H1 (cell line): ENCODE data around the gene SLC6A6. TPM values are rescaled to one million over a fixed set of nuclear protein-coding genes. Genes with fewer than 3 reads are reported as not detected.

Source experiments
- CTCF ChIA-PET: fragments of 300-600 bp; sonication (Branson Sonifier 250); formaldehyde crosslinking; loops from one replicate; lab custom pipeline; 2021; ENCODE audit not compliant: partially characterized antibody; lab: Charles Lee
- POLR2A ChIA-PET: fragments of 300-600 bp; sonication (Branson Sonifier 250); formaldehyde crosslinking; loops from one replicate; lab custom pipeline; 2021; ENCODE audit warnings: inconsistent platforms; ENCODE audit not compliant: partially characterized antibody; lab: Charles Lee
- DNase-seq, 2 experiments: peaks; one replicate each; pipeline versions ENCODE4 v3.0.0 to v3.0.0-alpha.2; 2010 to 2022; ENCODE audit warnings: low spot score in 2 of 2, low read depth in 1 of 2, mixed read lengths in 1 of 2
- FAIRE-seq: peaks from 2 replicates; lab custom pipeline; 2011; peaks lifted over from hg19 to GRCh38; lab: Jason Lieb, UNC
- H2AFZ ChIP-seq: 2 replicates; pipeline ENCODE4 v1.8.1; 2012; ENCODE audit warnings: low read length, inconsistent platforms
- H2AK5ac ChIP-seq: 2 replicates; pipeline ENCODE4 v1.6.1; 2013; ENCODE audit warnings: low read depth, low read length
- H2BK120ac ChIP-seq: replicated peaks from 2 replicates; pipeline ENCODE3; 2013; ENCODE audit warnings: low read depth, low read length, inconsistent platforms
- H2BK12ac ChIP-seq: 2 replicates; pipeline ENCODE4 v1.6.1; 2013; ENCODE audit warnings: low read depth, low read length
- H2BK15ac ChIP-seq: 2 replicates; pipeline ENCODE4 v1.6.1; 2013; ENCODE audit warnings: low read length
- H2BK20ac ChIP-seq: 2 replicates; pipeline ENCODE4 v1.6.1; 2013; ENCODE audit warnings: low read length
- H2BK5ac ChIP-seq: 2 replicates; pipeline ENCODE4 v1.6.1; 2013; ENCODE audit warnings: low read depth, low read length
- H3K14ac ChIP-seq: 2 replicates; pipeline ENCODE4 v1.6.1; 2013; ENCODE audit warnings: inconsistent platforms; ENCODE audit not compliant: insufficient read length
- H3K18ac ChIP-seq: 2 replicates; pipeline ENCODE4 v1.6.1; 2013; ENCODE audit warnings: low read length; ENCODE audit errors: extremely low read depth
- H3K23ac ChIP-seq: 2 replicates; pipeline ENCODE4 v1.6.1; 2013; ENCODE audit warnings: inconsistent platforms; ENCODE audit not compliant: insufficient read length
- H3K23me2 ChIP-seq: 2 replicates; pipeline ENCODE4 v1.6.1; 2013; ENCODE audit warnings: low read depth, low read length
- H3K27ac ChIP-seq: 2 replicates; pipeline ENCODE4 v1.6.1; 2011; ENCODE audit warnings: low read depth, low read length, inconsistent platforms
- H3K27me3 ChIP-seq, 4 experiments: replicated peaks in 1 of 4; 1 replicate in 1 of 4; 2 replicates in 3 of 4; pipeline versions ENCODE4 v1.6.1 to v1.8.1; 2011 to 2013; ENCODE audit warnings: low read length in 3 of 4, mild to moderate bottlenecking in 3 of 4, inconsistent platforms in 2 of 4, mixed read lengths in 2 of 4, moderate library complexity in 1 of 4; ENCODE audit not compliant: control insufficient read depth in 3 of 4, insufficient read depth in 3 of 4; ENCODE audit errors: extremely low read depth in 1 of 4
- H3K36me3 ChIP-seq, 4 experiments: 2 replicates each; pipeline versions ENCODE4 v1.6.1 to v1.8.1; 2011 to 2013; ENCODE audit warnings: mild to moderate bottlenecking in 4 of 4, low read length in 3 of 4, moderate library complexity in 2 of 4, control low read depth in 1 of 4, inconsistent platforms in 1 of 4; ENCODE audit not compliant: insufficient read depth in 4 of 4, control insufficient read depth in 2 of 4
- H3K4ac ChIP-seq: replicated peaks from 2 replicates; pipeline ENCODE3; 2013; ENCODE audit warnings: low read length, low read depth, mixed read lengths, inconsistent platforms; ENCODE audit not compliant: insufficient read length
- H3K4me1 ChIP-seq, 4 experiments: replicated peaks in 1 of 4; 1 replicate in 1 of 4; 2 replicates in 3 of 4; pipeline versions ENCODE4 v1.6.1 to v1.8.1; 2011 to 2013; ENCODE audit warnings: low read length in 3 of 4, inconsistent platforms in 2 of 4, mixed read lengths in 1 of 4; ENCODE audit not compliant: insufficient read depth in 4 of 4, control insufficient read depth in 3 of 4
- H3K4me2 ChIP-seq, 2 experiments: 2 replicates each; pipeline versions ENCODE4 v1.6.1 to v1.8.1; 2011 to 2013; ENCODE audit warnings: low read depth in 2 of 2, low read length in 2 of 2, control low read depth in 1 of 2, inconsistent platforms in 1 of 2, mild to moderate bottlenecking in 1 of 2; ENCODE audit not compliant: insufficient read depth in 1 of 2
- H3K4me3 ChIP-seq, 4 experiments: fragments of 200-600, 300-600 bp in 1 of 4; sonication (generic), shearing (Covaris generic), sonication (Bioruptor Twin) in 1 of 4; 2 replicates each; pipeline versions ENCODE4 v1.5.1 to v1.8.1; 2011 to 2016; ENCODE audit warnings: low read length in 4 of 4, low read depth in 3 of 4, control low read depth in 2 of 4, inconsistent platforms in 2 of 4, mild to moderate bottlenecking in 2 of 4, mixed read lengths in 1 of 4, moderate library complexity in 1 of 4; ENCODE audit not compliant: insufficient read depth in 2 of 4; ENCODE audit errors: extremely low read depth in 1 of 4
- H3K56ac ChIP-seq: replicated peaks from 2 replicates; pipeline ENCODE3; 2013; ENCODE audit warnings: low read depth, mild to moderate bottlenecking, mixed read lengths, low read length, inconsistent platforms; ENCODE audit not compliant: insufficient read length
- H3K79me1 ChIP-seq: 2 replicates; pipeline ENCODE4 v1.6.1; 2013; ENCODE audit warnings: low read depth, low read length, control low read depth
- H3K79me2 ChIP-seq, 2 experiments: 2 replicates each; pipeline versions ENCODE4 v1.6.1 to v1.8.1; 2012 to 2013; ENCODE audit warnings: low read length in 2 of 2, mild to moderate bottlenecking in 2 of 2, inconsistent platforms in 1 of 2; ENCODE audit not compliant: insufficient read depth in 2 of 2, control insufficient read depth in 1 of 2
- H3K9ac ChIP-seq, 4 experiments: replicated peaks in 1 of 4; 1 replicate in 1 of 4; 2 replicates in 3 of 4; pipeline versions ENCODE4 v1.6.1 to v1.8.1; 2011 to 2013; ENCODE audit warnings: low read depth in 3 of 4, low read length in 3 of 4, control low read depth in 2 of 4, mild to moderate bottlenecking in 2 of 4, moderate library complexity in 2 of 4, inconsistent platforms in 1 of 4; ENCODE audit errors: extremely low read depth in 1 of 4
- H3K9me3 ChIP-seq, 2 experiments: 2 replicates each; pipeline versions ENCODE4 v1.6.1 to v1.8.1; 2012 to 2013; ENCODE audit warnings: mild to moderate bottlenecking in 2 of 2, moderate library complexity in 2 of 2, control low read depth in 1 of 2, inconsistent platforms in 1 of 2, low read depth in 1 of 2, low read length in 1 of 2, mixed read lengths in 1 of 2; ENCODE audit not compliant: insufficient read depth in 2 of 2
- H4K20me1 ChIP-seq, 2 experiments: replicated peaks in 1 of 2; 2 replicates each; pipeline versions ENCODE3 to v1.8.1; 2011 to 2013; ENCODE audit warnings: inconsistent platforms in 2 of 2, low read length in 2 of 2, mild to moderate bottlenecking in 1 of 2; ENCODE audit not compliant: insufficient read depth in 2 of 2, control insufficient read depth in 1 of 2
- H4K5ac ChIP-seq: 2 replicates; pipeline ENCODE4 v1.6.1; 2013; ENCODE audit warnings: low read length, low read depth, mixed read lengths, inconsistent platforms; ENCODE audit not compliant: insufficient read length
- H4K8ac ChIP-seq: 2 replicates; pipeline ENCODE4 v1.8.0; 2013; ENCODE audit warnings: mild to moderate bottlenecking, moderate library complexity, low read length, inconsistent platforms; ENCODE audit not compliant: insufficient read depth; ENCODE audit errors: extremely low read depth
- H4K91ac ChIP-seq: replicated peaks from 2 replicates; pipeline ENCODE3; 2013; ENCODE audit warnings: low read length, mixed read lengths, inconsistent platforms; ENCODE audit not compliant: insufficient read length
- E2F6 ChIP-seq: IDR thresholded peaks from 2 replicates; pipeline ENCODE4 v1.6.1; 2012; ENCODE audit warnings: inconsistent platforms
- HDAC2 ChIP-seq, 2 experiments: fragments of 300-600 bp in 1 of 2; sonication (generic) in 1 of 2; IDR thresholded peaks; 2 replicates each; pipeline ENCODE4 v1.6.1; 2011 to 2012; ENCODE audit warnings: low read depth in 2 of 2, low read length in 2 of 2, mild to moderate bottlenecking in 2 of 2, moderate library complexity in 2 of 2, borderline replicate concordance in 1 of 2, inconsistent platforms in 1 of 2
- SIX5 ChIP-seq: IDR thresholded peaks from 2 replicates; pipeline ENCODE4 v1.6.1; 2011; ENCODE audit warnings: mild to moderate bottlenecking, low read depth, low read length
- SUZ12 ChIP-seq: fragments of 200-600 bp; sonication (generic); IDR thresholded peaks from 2 replicates; pipeline ENCODE4 v1.6.1; 2012; ENCODE audit warnings: mild to moderate bottlenecking, inconsistent platforms, low read length, moderate library complexity, mixed read lengths
- TAF1 ChIP-seq: IDR thresholded peaks from 2 replicates; pipeline ENCODE4 v1.6.1; 2011; ENCODE audit warnings: mild to moderate bottlenecking, low read depth, low read length
- TEAD4 ChIP-seq: IDR thresholded peaks from 2 replicates; pipeline ENCODE4 v1.6.1; 2012; ENCODE audit warnings: low read depth, low read length, inconsistent platforms, mixed read lengths
- USF2 ChIP-seq: IDR thresholded peaks from 2 replicates; pipeline ENCODE4 v1.6.1; 2011; ENCODE audit warnings: low read length, improper control_type of control experiment
- ZNF274 ChIP-seq: IDR thresholded peaks from 2 replicates; pipeline ENCODE4 v1.7.0; 2012; ENCODE audit warnings: low read length, borderline replicate concordance; ENCODE audit errors: extremely low read depth
- WGBS, 2 experiments: shearing (Covaris generic) in 1 of 2; methylation state at CpG; one replicate each; pipeline versions ENCODE4 v1.1.6 to v1.1.7; 2013 to 2015; ENCODE audit warnings: low lambda C conversion rate in 2 of 2, mixed read lengths in 2 of 2, inconsistent platforms in 1 of 2, low coverage in 1 of 2, missing lambda C conversion rate in 1 of 2; ENCODE audit not compliant: insufficient replicate concordance in 2 of 2, insufficient coverage in 1 of 2, insufficient read length in 1 of 2; ENCODE audit errors: extremely low coverage in 1 of 2, missing lambda C conversion rate in 1 of 2; 5-methylcytosine and 5-hydroxymethylcytosine counted together
- polyA plus RNA-seq, 7 experiments: library from polyadenylated mRNA; depleted of rRNA in 3 of 7; stranded (reverse) in 5 of 7; unstranded in 2 of 7; fragments of >200 nt in 5 of 7; fragments of 200-250 nt in 2 of 7; gene quantifications; 1 replicate in 5 of 7; 2 replicates in 1 of 7; 4 replicates in 1 of 7; pipeline versions ENCODE4 v1.2.1 to v1.2.3, GENCODE V29; 2011 to 2013; ENCODE audit warnings: missing spikeins in 2 of 7, mixed read lengths in 2 of 7
- total RNA-seq: library from RNA; stranded (reverse); fragmentation: NEBNext Ultra II Directional; extraction: Animal tissue kit (Norgen Biotek cat#: 25700); gene quantifications from 2 replicates; pipeline ENCODE4 v1.2.1, GENCODE V29; 2021

Gene SLC6A6
- total and polyA plus RNA-seq, 2 of the 8 experiments (the other 6 are each of a cell fraction or from before 2014, with no cell fraction given) = 66.2 to 144 TPM

GRCh38 chr3:14412831-14413380 is 10.5 kb downstream of the SLC6A6 start:
- WGBS, 2 experiments = 7% methylated on average over 13 of the region's 13 CpGs; no CpG with 5 or more reads in 1 of the 2 experiments
- CTCF ChIA-PET = interaction anchor here (0.6 to 3.4 kb wide), 15 partner anchors 11 to 141 kb away, joined by 3 to 16 read pairs (median 3); no protein-coding TSS in a partner anchor
- TF ChIP-seq SUZ12 (no peak), TEAD4 (peak; percentile 91), USF2 (no peak), SIX5 (no peak), E2F6 (no peak; the same call in 1 of the 2 replicates), ZNF274 (no peak), HDAC2 (IDR thresholded peaks at IDR 0.05; ENCODE audit: borderline replicate concordance in 1 of 2, low read depth in 2 of 2, low read length in 2 of 2) (peak in 1 of 2 experiments; percentile 75; a peak in 1 of 4 replicates), TAF1 (peak; percentile 28; the same call in 1 of the 2 replicates)

More at GRCh38 chr3:14412831-14413380, 10.5 kb downstream of the SLC6A6 start:
- FAIRE-seq (no peak), DNase-seq (peak in 1 of 2 experiments; percentile 75)
- Histone ChIP-seq H3K4me1 (peaks cover 13 to 22% (median 18%) of the 10 kb centered on the region in 4 experiments), H4K91ac (no peak overlapping the region), H3K4ac (no peak overlapping the region), H3K36me3 (peaks cover 3 to 17% (median 9%) of the 10 kb centered on the region in 4 experiments; a peak in 5 of 8 replicates), H3K23me2 (no peaks in the 10 kb centered on the region), H2BK12ac (peak overlapping the region; percentile 55; the same call in 1 of the 2 replicates), H2BK20ac (0 out of 2 replicates have a peak overlapping the region, but pooled peaks have one; percentile 15), H2BK15ac (no peak overlapping the region), H4K8ac (peak overlapping the region; percentile 66; the same call in 1 of the 2 replicates), H3K27me3 (no peaks in the 10 kb centered on the region), H3K4me2 (peak overlapping the region; percentile 67 to 70), H3K9ac (no peak overlapping the region), H3K4me3 (peak overlapping the region in 1 of 4 experiments; percentile 25; a peak in 3 of 8 replicates), H3K23ac (no peak overlapping the region), H3K79me2 (peaks cover 4 to 69% of the 10 kb centered on the region in 2 experiments; a peak in 3 of 4 replicates), H4K5ac (no peak overlapping the region), H3K14ac (no peak overlapping the region), H3K18ac (peak overlapping the region; percentile 26; the same call in 1 of the 2 replicates), H2BK5ac (peak overlapping the region; percentile 54; the same call in 1 of the 2 replicates), H3K79me1 (peaks cover 32% of the 10 kb centered on the region), H3K9me3 (no peaks in the 10 kb centered on the region), H3K27ac (no peak overlapping the region; the same call in 1 of the 2 replicates), H4K20me1 (peaks cover 12 to 46% of the 10 kb centered on the region in 2 experiments), H3K56ac (no peak overlapping the region), H2AK5ac (no peak overlapping the region; the same call in 1 of the 2 replicates), H2BK120ac (no peak overlapping the region), H2AFZ (no peak overlapping the region)
- POLR2A ChIA-PET = interaction anchor here (1.0 to 3.2 kb wide), 6 partner anchors 8 to 26 kb away, joined by 3 to 24 read pairs (median 6); partner anchors contain the start of gene SLC6A6
